ENCODE results near the gene ARMC2. TPM values are rescaled to one million over a fixed set of nuclear protein-coding genes. Genes with fewer than 3 reads are reported as not detected.

Gene ARMC2
- total and polyA plus RNA-seq, 2 of the 8 experiments (the other 6 are each of a cell fraction or from before 2014, with no cell fraction given), result 1.6 to 4.4 TPM

DNA sequence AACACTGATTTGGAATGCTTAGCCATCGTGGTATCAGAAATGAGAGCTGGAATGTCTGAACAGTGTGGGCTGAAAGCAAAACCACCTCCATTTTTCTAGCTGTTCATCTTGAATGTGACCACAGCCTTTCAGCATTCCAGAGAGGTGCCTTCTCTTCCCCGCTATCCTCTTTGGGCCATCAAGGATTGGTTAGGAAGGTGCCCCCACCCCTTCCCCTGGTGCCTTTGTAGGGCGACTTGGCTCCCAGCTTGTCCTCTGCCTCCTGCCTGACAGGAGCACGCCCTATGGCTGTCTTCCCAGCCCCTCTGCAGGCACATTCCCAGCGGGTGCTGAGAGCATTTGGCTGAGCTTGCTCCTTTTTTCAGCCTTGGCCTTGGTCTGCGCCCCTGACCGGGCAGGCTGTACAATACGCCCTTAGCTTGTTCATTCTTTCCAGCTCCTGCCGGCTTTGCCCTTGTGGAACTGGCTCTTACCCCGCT is 97.5 kb downstream of the ARMC2 start (continued):
- no peak for TF ChIP-seq GABPA (IDR thresholded peaks at IDR 0.05; ENCODE audit: borderline replicate concordance, insufficient read depth, low read length)

All from H1 (cell line).